Activated CD4-positive, alpha-beta T cell treated with anti-CD3 and anti-CD28 coated beads, Interleukin-2, amount 10 ng/mL, durations not matched to agents 7 days and 5 days (primary cell): Measurements from ENCODE around the gene IFNL3. TPM values are rescaled to one million over a fixed set of nuclear protein-coding genes. Genes with fewer than 3 reads are reported as not detected.
A peak's percentile ranks its signal among the peaks of the same experiment; 100 is the strongest.

Source experiments
- CTCF ChIA-PET: fragments of 350-600 bp; sonication (Branson Sonifier 250); formaldehyde crosslinking; loops from one replicate; lab custom pipeline; 2021; ENCODE audit warnings: antibody characterized with exemption; lab: Charles Lee
- POLR2A ChIA-PET: fragments of 350-600 bp; sonication (Branson Sonifier 250); formaldehyde crosslinking; loops from one replicate; lab custom pipeline; 2021; ENCODE audit warnings: antibody characterized with exemption; lab: Charles Lee
- DNase-seq: peaks from one replicate; pipeline ENCODE4 v3.0.0-alpha.2; 2020
- H3K27ac Mint-ChIP-seq: one replicate; pipeline ENCODE4 v1.8.0; 2021; ENCODE audit warnings: mild to moderate bottlenecking, moderate library complexity, mixed read lengths
- H3K27me3 Mint-ChIP-seq: one replicate; pipeline ENCODE4 v1.8.0; 2021; ENCODE audit warnings: mixed read lengths
- H3K36me3 Mint-ChIP-seq: one replicate; pipeline ENCODE4 v1.8.0; 2021; ENCODE audit warnings: low read depth, mixed read lengths
- H3K4me1 Mint-ChIP-seq: one replicate; pipeline ENCODE4 v1.8.0; 2021; ENCODE audit warnings: mixed read lengths
- H3K4me3 Mint-ChIP-seq: one replicate; pipeline ENCODE4 v1.8.0; 2021; ENCODE audit warnings: mild to moderate bottlenecking, moderate library complexity, mixed read lengths
- H3K9me3 Mint-ChIP-seq: one replicate; pipeline ENCODE4 v1.8.0; 2021; ENCODE audit warnings: mixed read lengths
- total RNA-seq, 2 experiments: library from RNA; stranded (reverse); gene quantifications; one replicate each; pipeline ENCODE4 v1.2.3, GENCODE V29; 2021

The IFNL3 gene
- total RNA-seq, 2 experiments from 2014 or later = not detected

DNA sequence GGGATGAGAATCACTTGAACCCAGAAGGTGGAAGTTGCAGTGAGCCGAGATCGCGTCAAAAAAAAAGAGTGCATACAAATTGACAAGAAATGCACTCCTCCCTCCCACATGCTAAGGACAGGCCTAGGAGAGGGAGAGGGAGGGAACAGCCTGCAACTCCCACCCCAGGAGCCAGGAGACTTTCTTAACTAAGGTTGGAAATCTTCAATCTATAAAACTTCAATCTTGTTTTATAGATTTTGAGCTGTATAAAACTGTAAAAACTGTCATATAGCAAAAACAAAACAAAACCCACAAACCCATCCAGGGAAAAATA, 39.4 kb downstream of the IFNL3 start:
- no peak for DNase-seq
- Mint-ChIP-seq H3K4me3 (no peak overlapping the region), H3K9me3 (no peaks in the 10 kb centered on the region), H3K4me1 (no peaks in the 10 kb centered on the region), H3K27me3 (peaks cover 42% of the 10 kb centered on the region), H3K36me3 (no peaks in the 10 kb centered on the region), H3K27ac (no peak overlapping the region)
- ChIA-PET POLR2A (no interaction called here), CTCF (interaction anchor here (0.6 kb wide), 1 partner anchor 67 kb away, joined by 3 read pairs; no protein-coding TSS in a partner anchor)

DNA sequence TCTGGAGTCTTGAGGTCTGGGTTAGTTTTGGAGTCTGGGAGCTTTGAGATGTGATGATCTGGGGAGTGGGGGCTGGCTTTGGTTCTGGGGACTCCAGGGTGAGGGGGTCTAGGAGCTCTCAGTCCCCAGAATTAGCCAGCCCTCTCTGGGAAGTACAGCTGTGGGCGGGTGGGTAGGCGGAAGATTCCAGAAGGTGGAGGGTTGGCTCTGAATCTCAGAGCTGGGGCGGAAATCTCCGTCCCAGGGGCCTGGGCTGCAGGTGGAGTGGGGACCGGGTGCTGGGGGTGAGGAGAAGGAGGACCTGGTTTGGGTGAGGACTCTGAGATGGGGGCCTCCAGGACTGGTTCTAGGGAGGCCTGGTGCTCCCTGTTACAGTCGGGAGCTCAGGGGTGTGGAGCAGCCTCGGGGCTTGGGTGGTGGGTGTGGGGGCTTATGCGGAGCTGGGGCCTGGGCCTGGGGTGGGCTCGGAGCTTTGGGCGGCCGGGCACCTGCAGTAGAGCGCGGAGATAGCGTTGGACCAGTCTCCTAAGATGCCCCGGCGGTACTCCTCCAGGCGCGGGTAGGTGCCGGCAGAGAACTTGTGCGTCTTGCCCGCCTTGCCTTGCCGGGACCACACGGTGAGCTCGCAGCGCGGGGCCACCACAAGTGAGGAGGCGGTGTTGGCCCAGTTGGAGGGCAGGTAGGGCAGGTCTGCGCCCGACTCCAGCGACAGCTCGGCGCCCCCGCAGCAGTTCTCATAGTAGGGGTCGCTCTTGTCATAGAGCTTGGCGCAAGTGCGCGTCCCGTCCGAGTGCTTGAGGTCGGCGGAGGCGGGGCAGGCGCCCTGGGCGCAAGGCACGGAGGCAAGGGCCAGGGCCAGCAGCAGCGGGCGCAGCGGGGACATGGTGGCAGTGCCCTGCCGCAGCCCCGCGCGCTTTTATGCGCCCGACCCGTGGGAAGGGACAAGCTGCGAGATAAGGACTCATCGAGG, 41.1 kb downstream of the IFNL3 start, which contains the start of gene SYCN:
SYCN (minus strand) TSS at position 892 of the 970 bp plus-strand sequence; CDS start at position 883, 9 bp downstream.
- Mint-ChIP-seq H3K9me3 (no peaks in the 10 kb centered on the region), H3K36me3 (no peaks in the 10 kb centered on the region), H3K4me1 (no peaks in the 10 kb centered on the region), H3K4me3 (no peak within 1 kb of the TSS), H3K27me3 (peaks cover 48% of the 10 kb centered on the region), H3K27ac (no peak within 1 kb of the TSS)
- POLR2A ChIA-PET = no interaction called here
- no peak for DNase-seq
- CTCF ChIA-PET = interaction anchor here (1.1 kb wide), 1 partner anchor 54 kb away, joined by 3 read pairs; no protein-coding TSS in a partner anchor

DNA sequence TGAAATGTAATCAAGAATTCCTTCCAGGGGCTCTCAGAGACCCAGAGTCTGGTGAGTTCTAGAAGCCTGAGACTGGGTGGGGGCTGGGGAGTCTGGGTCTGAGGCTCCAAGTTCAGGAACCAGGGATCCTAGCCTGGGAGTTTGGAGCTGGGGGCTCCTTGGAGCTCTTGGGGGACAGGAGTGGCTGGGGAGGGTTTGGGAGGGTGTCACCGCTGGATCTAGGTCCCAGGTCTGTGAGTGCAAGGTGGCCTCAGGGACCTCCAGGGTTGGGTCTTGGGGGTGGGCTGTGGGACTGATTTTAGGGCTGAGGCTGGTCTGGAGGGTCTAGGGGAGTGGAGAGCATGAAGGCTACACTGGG, 41.8 kb downstream of the IFNL3 start:
- no peak for DNase-seq
- H3K9me3 Mint-ChIP-seq = no peaks in the 10 kb centered on the region
- no peak overlapping the region for H3K27ac Mint-ChIP-seq
- POLR2A ChIA-PET = no interaction called here
- no peaks in the 10 kb centered on the region for H3K4me1 Mint-ChIP-seq
- no peaks in the 10 kb centered on the region for H3K36me3 Mint-ChIP-seq
- no peak overlapping the region for H3K4me3 Mint-ChIP-seq
- CTCF ChIA-PET = interaction anchor here (1.1 kb wide), 1 partner anchor 53 kb away, joined by 3 read pairs; no protein-coding TSS in a partner anchor
- peaks cover 55% of the 10 kb centered on the region for H3K27me3 Mint-ChIP-seq

- ChIA-PET CTCF (no interaction called here), POLR2A (no interaction called here)
- Mint-ChIP-seq H3K4me1 (peaks cover 16% of the 10 kb centered on the region), H3K27me3 (peaks cover 70% of the 10 kb centered on the region), H3K36me3 (no peaks in the 10 kb centered on the region), H3K4me3 (no peak overlapping the region), H3K27ac (no peak overlapping the region), H3K9me3 (no peaks in the 10 kb centered on the region)
- no peak for DNase-seq
These were observed 44.0 kb downstream of the IFNL3 start for GRCh38 chr19:39200803-39201115.

DNA sequence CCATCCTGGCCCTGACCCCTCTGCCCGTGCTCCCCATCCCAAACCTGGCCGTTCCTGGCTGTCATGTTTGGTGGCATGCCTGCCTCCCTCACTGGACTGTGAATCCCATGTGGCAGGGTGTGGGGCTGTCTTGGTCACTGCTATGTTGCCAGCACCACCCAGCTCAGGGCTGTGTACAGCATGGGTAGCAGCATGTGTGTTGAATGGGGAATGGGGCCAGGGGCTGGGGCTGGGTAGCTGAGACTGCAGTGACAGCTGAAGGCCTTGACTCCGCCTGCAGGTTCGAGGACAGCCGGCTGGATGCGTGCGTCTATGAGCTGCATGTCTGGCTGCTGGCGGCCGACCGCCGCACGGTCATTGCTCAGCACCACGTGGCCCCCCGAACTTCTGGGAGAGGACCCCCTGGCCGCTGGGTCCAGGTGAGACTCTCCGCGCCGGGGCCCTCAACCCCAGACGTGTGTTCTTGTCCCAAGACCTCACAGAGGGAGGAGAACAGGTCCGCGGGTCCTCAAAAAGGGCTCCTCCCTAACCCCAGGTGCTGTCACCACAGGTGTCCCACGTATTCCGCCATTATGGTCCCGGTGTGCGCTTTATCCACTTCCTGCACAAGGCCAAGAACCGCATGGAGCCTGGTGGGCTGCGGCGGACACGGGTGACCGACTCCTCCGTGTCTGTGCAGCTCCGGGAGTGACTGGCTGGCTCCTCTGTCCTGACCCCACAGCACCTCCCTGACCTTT, 44.6 kb downstream of the IFNL3 start:
- Mint-ChIP-seq H3K4me3 (no peak overlapping the region), H3K36me3 (no peaks in the 10 kb centered on the region), H3K9me3 (no peaks in the 10 kb centered on the region), H3K4me1 (peaks cover 21% of the 10 kb centered on the region), H3K27ac (no peak overlapping the region), H3K27me3 (peaks cover 71% of the 10 kb centered on the region)
- DNase-seq = no peak
- CTCF ChIA-PET = no interaction called here
- POLR2A ChIA-PET = no interaction called here

GRCh38 chr19:39199025-39199424, 45.8 kb downstream of the IFNL3 start:
- no peak overlapping the region for H3K27ac Mint-ChIP-seq

GRCh38 chr19:39197808-39198207, 47.0 kb downstream of the IFNL3 start:
- POLR2A ChIA-PET = no interaction called here
- CTCF ChIA-PET = interaction anchor here (0.6 to 1.6 kb wide), 2 partner anchors 23 to 283 kb away, joined by 3 read pairs; partner anchors contain the start of gene TIMM50
- Mint-ChIP-seq H3K4me3 (no peak overlapping the region), H3K36me3 (no peaks in the 10 kb centered on the region), H3K27ac (peak overlapping the region; percentile 14), H3K9me3 (no peaks in the 10 kb centered on the region), H3K4me1 (peaks cover 23% of the 10 kb centered on the region), H3K27me3 (peaks cover 61% of the 10 kb centered on the region)
- DNase-seq = no peak

More at GRCh38 chr19:39199025-39199424, 45.8 kb downstream of the IFNL3 start:
- no peak for DNase-seq
- ChIA-PET CTCF (interaction anchor here (1.1 kb wide), 1 partner anchor 49 kb away, joined by 3 read pairs; no protein-coding TSS in a partner anchor), POLR2A (interaction anchor here (0.5 kb wide), 1 partner anchor 82 kb away, joined by 3 read pairs; no protein-coding TSS in a partner anchor)
- Mint-ChIP-seq H3K4me3 (no peak overlapping the region), H3K4me1 (peaks cover 23% of the 10 kb centered on the region), H3K36me3 (no peaks in the 10 kb centered on the region), H3K9me3 (no peaks in the 10 kb centered on the region), H3K27me3 (peaks cover 68% of the 10 kb centered on the region)

- H3K27ac Mint-ChIP-seq = peak within 1 kb of the TSS; percentile 14
- no peaks in the 10 kb centered on the region for H3K36me3 Mint-ChIP-seq
- H3K4me1 Mint-ChIP-seq = peaks cover 23% of the 10 kb centered on the region
- peaks cover 56% of the 10 kb centered on the region for H3K27me3 Mint-ChIP-seq
- no peak for DNase-seq
- POLR2A ChIA-PET = no interaction called here
- CTCF ChIA-PET = interaction anchor here (0.6 to 1.6 kb wide), 2 partner anchors 22 to 284 kb away, joined by 3 read pairs; partner anchors contain the start of gene TIMM50
- no peaks in the 10 kb centered on the region for H3K9me3 Mint-ChIP-seq
- H3K4me3 Mint-ChIP-seq = peak within 1 kb of the TSS; percentile 20
These were observed 47.8 kb downstream of the IFNL3 start, which contains the start of gene NCCRP1 for GRCh38 chr19:39196860-39197562. Gene NCCRP1, plus strand, starts transcription at chr19:39196964. Its CDS starts 19 bp downstream, at chr19:39196983.

GRCh38 chr19:39196320-39196719, 48.5 kb downstream of the IFNL3 start:
- Mint-ChIP-seq H3K36me3 (no peaks in the 10 kb centered on the region), H3K4me3 (no peak overlapping the region), H3K27ac (no peak overlapping the region), H3K27me3 (peaks cover 54% of the 10 kb centered on the region), H3K9me3 (no peaks in the 10 kb centered on the region), H3K4me1 (peaks cover 23% of the 10 kb centered on the region)
- POLR2A ChIA-PET = no interaction called here
- CTCF ChIA-PET = no interaction called here
- no peak for DNase-seq

- no peak overlapping the region for H3K27ac Mint-ChIP-seq
These were observed 49.1 kb downstream of the IFNL3 start for GRCh38 chr19:39195755-39196154.

GRCh38 chr19:39194832-39195542, 49.8 kb downstream of the IFNL3 start:
- ChIA-PET POLR2A (no interaction called here), CTCF (interaction anchor here (0.7 kb wide), 1 partner anchor 132 kb away, joined by 3 read pairs; no protein-coding TSS in a partner anchor)
- DNase-seq = no peak
- H3K9me3 Mint-ChIP-seq = no peaks in the 10 kb centered on the region
- H3K27me3 Mint-ChIP-seq = peaks cover 48% of the 10 kb centered on the region
- H3K36me3 Mint-ChIP-seq = no peaks in the 10 kb centered on the region
- no peak overlapping the region for H3K27ac Mint-ChIP-seq
- peaks cover 23% of the 10 kb centered on the region for H3K4me1 Mint-ChIP-seq
- no peak overlapping the region for H3K4me3 Mint-ChIP-seq

More at GRCh38 chr19:39195755-39196154, 49.1 kb downstream of the IFNL3 start:
- DNase-seq = no peak
- CTCF ChIA-PET = interaction anchor here (0.7 kb wide), 1 partner anchor 131 kb away, joined by 3 read pairs; no protein-coding TSS in a partner anchor
- H3K4me1 Mint-ChIP-seq = peaks cover 23% of the 10 kb centered on the region
- POLR2A ChIA-PET = no interaction called here
- no peaks in the 10 kb centered on the region for H3K36me3 Mint-ChIP-seq
- no peaks in the 10 kb centered on the region for H3K9me3 Mint-ChIP-seq
- peaks cover 50% of the 10 kb centered on the region for H3K27me3 Mint-ChIP-seq
- H3K4me3 Mint-ChIP-seq = no peak overlapping the region

DNA sequence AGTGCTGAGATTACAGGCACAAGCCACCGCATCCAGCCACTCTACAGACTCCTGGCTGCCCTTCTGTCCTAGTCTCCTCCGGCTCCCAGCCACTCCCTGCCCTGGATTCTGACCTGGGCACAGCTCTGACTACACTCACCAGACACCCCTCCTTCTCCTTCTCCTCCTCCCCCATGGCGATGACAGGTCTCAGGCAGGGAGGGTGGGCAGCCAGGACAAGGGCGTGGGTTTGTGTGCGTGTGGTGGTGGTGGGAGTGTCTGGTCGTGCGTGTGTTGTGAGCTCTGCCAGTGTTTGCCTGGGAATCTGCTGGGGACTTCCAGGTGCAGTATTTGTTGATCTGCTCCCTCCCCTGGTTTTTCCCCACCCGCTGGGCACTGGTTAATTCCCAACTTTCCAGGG, 51.0 kb downstream of the IFNL3 start:
- CTCF ChIA-PET = no interaction called here
- Mint-ChIP-seq H3K4me1 (peaks cover 23% of the 10 kb centered on the region), H3K27me3 (peaks cover 47% of the 10 kb centered on the region), H3K36me3 (no peaks in the 10 kb centered on the region), H3K27ac (no peak overlapping the region), H3K4me3 (no peak overlapping the region), H3K9me3 (no peaks in the 10 kb centered on the region)
- POLR2A ChIA-PET = no interaction called here
- DNase-seq = no peak
